Smooth muscle cell (in vitro differentiated cells): ENCODE measurements around the gene PITPNB. TPM values are rescaled to one million over a fixed set of nuclear protein-coding genes. Genes with fewer than 3 reads are reported as not detected.

Experiments used
- DNase-seq: peaks from one replicate; lab custom pipeline; 2025; ENCODE audit not compliant: unreplicated experiment; lab: John Stamatoyannopoulos, UW
- H2AFZ ChIP-seq: fragments of 200-600 bp; sonication (generic); 2 replicates; pipeline ENCODE4 v1.6.0; 2016; ENCODE audit warnings: antibody characterized with exemption, low read depth, mild to moderate bottlenecking
- H3F3A ChIP-seq: fragments of 200-600 bp; sonication (generic); 2 replicates; pipeline ENCODE4 v1.6.0; 2017; ENCODE audit warnings: antibody characterized with exemption, low read depth
- H3K27ac ChIP-seq: fragments of 200-600 bp; sonication (generic); 2 replicates; pipeline ENCODE4 v1.5.1; 2016; ENCODE audit warnings: low read depth, mild to moderate bottlenecking
- H3K27me3 ChIP-seq: fragments of 200-600 bp; sonication (generic); 2 replicates; pipeline ENCODE4 v1.6.1; 2016; ENCODE audit warnings: low read depth, mild to moderate bottlenecking
- H3K36me3 ChIP-seq: fragments of 200-600 bp; sonication (generic); 2 replicates; pipeline ENCODE4 v1.5.1; 2016; ENCODE audit warnings: low read depth
- H3K4me1 ChIP-seq: fragments of 200-600 bp; sonication (generic); 2 replicates; pipeline ENCODE4 v1.5.1; 2016; ENCODE audit warnings: low read depth
- H3K4me2 ChIP-seq: fragments of 200-600 bp; sonication (generic); 2 replicates; pipeline ENCODE4 v1.6.0; 2016; ENCODE audit warnings: mild to moderate bottlenecking
- H3K4me3 ChIP-seq: fragments of 200-600 bp; sonication (generic); 2 replicates; pipeline ENCODE4 v1.5.1; 2016; ENCODE audit warnings: mild to moderate bottlenecking
- H3K79me2 ChIP-seq: fragments of 200-600 bp; sonication (generic); 2 replicates; pipeline ENCODE4 v1.6.0; 2016; ENCODE audit warnings: low read depth, mild to moderate bottlenecking
- H3K9ac ChIP-seq: fragments of 200-600 bp; sonication (generic); 2 replicates; pipeline ENCODE4 v1.6.0; 2016; ENCODE audit warnings: low read depth
- H3K9me3 ChIP-seq: fragments of 200-600 bp; sonication (generic); replicated peaks from 2 replicates; pipeline ENCODE4 v1.5.1; 2016; ENCODE audit warnings: low read depth
- H4K20me1 ChIP-seq: fragments of 200-600 bp; sonication (generic); 2 replicates; pipeline ENCODE4 v1.6.0; 2016; ENCODE audit warnings: low read depth
- WGBS: methylation state at CpG from one replicate; pipeline ENCODE4 v1.1.7; 2016; ENCODE audit warnings: low lambda C conversion rate; 5-methylcytosine and 5-hydroxymethylcytosine counted together
- polyA plus RNA-seq: library from polyadenylated mRNA; unstranded; fragments of >200 nt; fragmentation: Nextera tagmentation; extraction: Ambion mirVana; gene quantifications from 2 replicates; pipeline ENCODE4 v1.2.1, GENCODE V29; 2016
- total RNA-seq: library from RNA; depleted of rRNA; stranded (reverse); fragments of >200 nt; gene quantifications from 2 replicates; pipeline ENCODE4 v1.2.3, GENCODE V29; 2014
- TF ChIP-seq, protein P1 (sequence below): fragments of 200-600 bp; sonication (generic); IDR thresholded peaks from 2 replicates; pipeline ENCODE4 v1.5.1; 2017; ENCODE audit warnings: borderline replicate concordance, mild to moderate bottlenecking, antibody characterized with exemption; ENCODE audit not compliant: insufficient read depth, poor library complexity, severe bottlenecking

Gene PITPNB
- 25.0 and 37.8 TPM in 2 replicates for total RNA-seq
- polyA plus RNA-seq, result 47.0 and 55.2 TPM in 2 replicates

DNA sequence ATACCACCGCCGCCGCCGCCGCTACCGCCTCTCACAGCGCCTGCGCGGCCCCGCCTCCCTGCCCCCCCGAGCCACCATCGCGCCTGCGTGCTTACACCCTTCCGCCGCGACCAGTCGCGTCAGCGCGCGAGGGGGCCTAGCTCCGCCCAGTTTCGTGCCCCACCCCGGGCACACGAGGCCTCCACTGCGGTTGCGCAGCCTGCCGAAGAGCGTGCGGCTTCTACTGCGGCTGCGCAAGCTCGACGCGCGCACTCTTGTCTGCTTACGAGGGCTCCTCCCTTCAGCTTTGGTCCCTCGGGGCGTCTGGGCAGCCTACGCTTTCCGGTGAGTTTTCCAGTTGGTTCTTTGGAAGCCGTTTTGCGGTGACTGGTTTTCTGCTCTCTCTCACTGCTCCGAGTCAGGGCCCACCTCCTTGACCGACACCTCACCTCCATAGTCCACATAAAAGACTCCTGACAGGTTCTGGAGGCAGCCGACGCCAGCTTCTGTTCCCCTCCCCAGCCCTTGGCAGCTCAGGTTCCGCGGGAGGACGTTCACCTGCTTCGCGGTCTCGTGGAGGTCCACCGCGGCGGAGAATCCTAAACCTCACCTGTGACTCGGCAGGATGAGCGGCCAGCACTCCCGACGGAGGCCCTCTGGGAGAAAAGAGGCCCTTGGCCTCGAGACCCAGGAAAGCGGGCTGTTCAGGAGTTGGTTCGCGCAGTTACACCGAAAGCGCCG is at the start of gene PITPNB:
PITPNB (minus strand) TSS at position 35 of the 720 bp plus-strand sequence. CDS start 65 bp downstream, outside the sequence.
- Histone ChIP-seq H3K36me3 (no peaks in the 10 kb centered on the region), H3K27ac (peak within 1 kb of the TSS; percentile 99), H3K4me1 (peaks cover 39% of the 10 kb centered on the region), H3K4me2 (peak within 1 kb of the TSS; percentile 94), H4K20me1 (peaks cover 43% of the 10 kb centered on the region), H3K79me2 (peaks cover 77% of the 10 kb centered on the region), H2AFZ (peak within 1 kb of the TSS; percentile 78), H3K4me3 (peak within 1 kb of the TSS; percentile 81), H3K9me3 (no peaks in the 10 kb centered on the region), H3K9ac (peak within 1 kb of the TSS; percentile 97), H3K27me3 (no peaks in the 10 kb centered on the region), H3F3A (peaks cover 26% of the 10 kb centered on the region)
- WGBS, result under 1% methylated on average over 68 of the region's 68 CpGs
- peak; percentile 96 for DNase-seq
- TF ChIP-seq, protein P1, sequence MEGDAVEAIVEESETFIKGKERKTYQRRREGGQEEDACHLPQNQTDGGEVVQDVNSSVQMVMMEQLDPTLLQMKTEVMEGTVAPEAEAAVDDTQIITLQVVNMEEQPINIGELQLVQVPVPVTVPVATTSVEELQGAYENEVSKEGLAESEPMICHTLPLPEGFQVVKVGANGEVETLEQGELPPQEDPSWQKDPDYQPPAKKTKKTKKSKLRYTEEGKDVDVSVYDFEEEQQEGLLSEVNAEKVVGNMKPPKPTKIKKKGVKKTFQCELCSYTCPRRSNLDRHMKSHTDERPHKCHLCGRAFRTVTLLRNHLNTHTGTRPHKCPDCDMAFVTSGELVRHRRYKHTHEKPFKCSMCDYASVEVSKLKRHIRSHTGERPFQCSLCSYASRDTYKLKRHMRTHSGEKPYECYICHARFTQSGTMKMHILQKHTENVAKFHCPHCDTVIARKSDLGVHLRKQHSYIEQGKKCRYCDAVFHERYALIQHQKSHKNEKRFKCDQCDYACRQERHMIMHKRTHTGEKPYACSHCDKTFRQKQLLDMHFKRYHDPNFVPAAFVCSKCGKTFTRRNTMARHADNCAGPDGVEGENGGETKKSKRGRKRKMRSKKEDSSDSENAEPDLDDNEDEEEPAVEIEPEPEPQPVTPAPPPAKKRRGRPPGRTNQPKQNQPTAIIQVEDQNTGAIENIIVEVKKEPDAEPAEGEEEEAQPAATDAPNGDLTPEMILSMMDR, result no peak

DNA sequence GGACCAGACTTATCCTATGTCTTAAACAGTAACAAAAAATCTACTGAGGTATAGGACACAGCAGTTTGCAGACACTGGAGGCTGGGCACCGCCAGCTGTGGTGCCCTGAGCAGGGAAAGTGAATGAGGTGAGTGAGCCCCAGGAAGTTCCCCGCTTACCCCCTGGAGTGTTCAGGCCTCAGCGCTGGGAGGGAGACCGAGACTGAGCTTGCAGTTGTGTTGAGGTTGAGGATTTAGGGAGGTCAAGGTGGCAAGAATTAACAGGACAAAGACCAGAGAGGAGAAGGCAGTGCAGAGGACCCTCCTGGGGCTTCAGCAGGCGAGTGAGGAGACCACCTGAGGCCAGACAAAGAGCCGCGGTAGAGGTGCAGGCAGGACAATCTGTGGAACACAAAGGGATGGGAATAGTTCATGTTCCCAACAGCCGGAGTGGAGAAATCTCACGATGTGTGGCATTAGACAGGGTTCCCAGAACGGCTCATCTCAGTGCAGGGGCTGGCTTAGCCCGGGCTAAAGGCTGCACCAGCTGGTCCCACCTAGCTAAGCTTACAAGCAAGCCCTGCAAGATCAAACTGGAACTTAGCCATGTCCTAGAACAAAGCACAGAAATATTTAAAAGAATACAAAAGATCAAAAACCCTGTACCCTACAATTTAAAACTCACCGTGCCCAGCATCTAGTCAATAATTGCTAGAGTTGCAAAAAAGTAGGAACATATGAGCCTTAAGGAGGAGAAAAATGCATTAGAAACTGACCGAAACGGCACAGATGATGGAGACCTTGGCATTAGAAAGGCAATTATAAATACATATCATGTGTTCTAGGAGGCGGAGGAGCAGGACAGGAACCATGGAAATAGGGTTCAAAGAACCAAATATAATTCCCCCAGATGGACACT is 47.4 kb upstream of the PITPNB start:
- no peak overlapping the region for H2AFZ ChIP-seq
- no peak overlapping the region for H3K4me3 ChIP-seq
- peaks cover 5% of the 10 kb centered on the region for H3F3A ChIP-seq
- no peak overlapping the region for H3K4me2 ChIP-seq
- 93% methylated on average over 15 of the region's 15 CpGs for WGBS
- no peak for DNase-seq
- H4K20me1 ChIP-seq, result no peaks in the 10 kb centered on the region
- H3K9ac ChIP-seq, result no peak overlapping the region
- H3K9me3 ChIP-seq, result no peaks in the 10 kb centered on the region
- no peaks in the 10 kb centered on the region for H3K79me2 ChIP-seq
- TF ChIP-seq, protein P1, result no peak
- H3K27me3 ChIP-seq, result no peaks in the 10 kb centered on the region
- no peak overlapping the region for H3K27ac ChIP-seq
- H3K4me1 ChIP-seq, result peaks cover 14% of the 10 kb centered on the region
- no peaks in the 10 kb centered on the region for H3K36me3 ChIP-seq

DNA sequence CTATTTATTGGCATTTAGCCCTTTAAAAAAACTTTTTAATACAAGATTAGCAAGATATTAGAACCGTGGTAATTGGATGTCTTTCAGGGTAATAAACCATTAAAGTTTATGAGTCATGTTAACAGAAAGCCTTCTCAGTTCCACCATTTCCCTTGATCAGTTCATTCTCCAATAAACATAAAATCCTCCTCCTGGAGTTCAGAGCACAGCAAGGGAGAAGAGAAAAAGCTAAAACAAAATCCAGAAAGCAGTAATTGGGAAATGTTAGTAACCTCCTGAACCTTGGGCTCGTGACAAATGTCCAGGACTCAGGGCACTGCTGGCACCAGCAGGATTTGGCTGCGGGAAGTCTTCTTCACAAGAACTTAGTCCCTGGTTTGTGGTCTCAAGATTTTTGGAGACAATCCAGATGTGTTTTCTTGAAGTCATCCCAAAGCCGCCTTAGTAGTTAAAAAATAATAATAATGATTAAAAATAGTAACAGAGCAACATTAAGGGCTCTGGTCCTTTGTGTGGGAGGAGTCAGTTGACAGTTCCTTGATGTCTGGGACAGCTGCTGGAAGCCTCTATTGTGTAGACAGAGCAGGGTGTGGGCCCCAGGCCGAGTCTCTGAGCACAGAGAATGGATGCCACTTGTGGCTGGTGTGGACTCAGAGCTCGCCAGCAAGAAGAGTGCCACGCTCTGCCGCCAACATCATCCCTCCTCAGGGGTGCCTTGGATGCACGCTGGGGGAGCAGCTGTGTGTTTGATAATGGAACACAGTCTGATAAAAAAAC is 43.4 kb upstream of the PITPNB start:
- H3K4me2 ChIP-seq, result peak overlapping the region; percentile 71

More for the DNA sequence above, 43.4 kb upstream of the PITPNB start:
- Histone ChIP-seq H3K4me1 (peaks cover 14% of the 10 kb centered on the region), H3K9me3 (no peaks in the 10 kb centered on the region), H2AFZ (no peak overlapping the region), H3F3A (peaks cover 5% of the 10 kb centered on the region), H3K36me3 (no peaks in the 10 kb centered on the region), H3K27me3 (no peaks in the 10 kb centered on the region), H3K4me3 (no peak overlapping the region), H4K20me1 (no peaks in the 10 kb centered on the region), H3K9ac (no peak overlapping the region), H3K27ac (peak overlapping the region; percentile 73), H3K79me2 (no peaks in the 10 kb centered on the region)
- DNase-seq, result no peak
- 42% methylated on average over 9 of the region's 9 CpGs for WGBS
- TF ChIP-seq, protein P1, result no peak
